Measurements from ENCODE around the gene FGFR4. TPM values are rescaled to one million over a fixed set of nuclear protein-coding genes. Genes with fewer than 3 reads are reported as not detected.

The FGFR4 gene
- total RNA-seq, 1 experiment from 2014 or later: 24.6 TPM

DNA sequence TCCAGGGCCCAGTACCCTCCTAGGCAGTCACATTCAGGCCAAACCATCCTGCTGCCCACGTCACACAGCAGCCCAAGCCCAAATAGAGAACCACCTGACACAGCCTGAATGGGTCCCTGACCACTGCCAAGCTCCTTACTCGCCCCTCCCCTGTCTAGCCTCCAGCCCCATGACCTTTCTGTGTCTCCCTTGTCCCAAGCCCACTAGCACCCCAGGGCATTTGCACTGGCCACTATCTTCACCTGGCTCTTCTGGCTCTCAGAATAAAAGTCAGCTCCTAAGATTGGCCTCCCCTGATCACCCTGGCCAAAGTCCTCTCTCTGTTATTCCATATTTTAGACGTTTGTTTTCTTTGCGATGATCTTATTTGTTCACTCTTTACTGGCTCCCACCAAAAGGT, 20.4 kb downstream of the FGFR4 start:
- no peaks in the 10 kb centered on the region for H4K20me1 ChIP-seq (ENCODE audit: low read length)
- ATAC-seq: no peak

GRCh38 chr5:177109810-177110209, 23.1 kb downstream of the FGFR4 start:
- no TSS peak for BruUV-seq (replicated peaks)
- H3K27ac ChIP-seq (ENCODE audit: low read length): no peak overlapping the region
- no peaks in the 10 kb centered on the region for H3K36me3 ChIP-seq (ENCODE audit: low read depth, low read length)
- no peaks in the 10 kb centered on the region for H3K27me3 ChIP-seq (ENCODE audit: low read length)
- no peaks in the 10 kb centered on the region for H3F3A ChIP-seq (ENCODE audit: low read length, unreplicated experiment)
- TF ChIP-seq EZH2phosphoT487 (IDR thresholded peaks at IDR 0.05; ENCODE audit: borderline replicate concordance, low read length): no peak
- TF ChIP-seq CTCF (conservative IDR thresholded peaks at IDR 0.05; ENCODE audit: low read depth, low read length): no peak
- TF ChIP-seq EZH2 (IDR thresholded peaks at IDR 0.05; ENCODE audit: low read length, unreplicated experiment): no peak
- H2AFZ ChIP-seq (ENCODE audit: low read length): no peak overlapping the region
- no peaks in the 10 kb centered on the region for H4K20me1 ChIP-seq (ENCODE audit: low read length)
- no peaks in the 10 kb centered on the region for H3K9me3 ChIP-seq (ENCODE audit: low read length)
- intact Hi-C loops (cut with micrococcal nuclease): loop anchor here (5.0 kb wide), 2 partner anchors 392 to 453 kb away; no protein-coding TSS in a partner anchor
- no peaks in the 10 kb centered on the region for H3K4me1 ChIP-seq (ENCODE audit: insufficient read depth, low read length)
- no peaks in the 10 kb centered on the region for H3K9me2 ChIP-seq (replicated peaks; ENCODE audit: low read length)
- H3K4me2 ChIP-seq (ENCODE audit: low read length): no peak overlapping the region
- no peak overlapping the region for H3K9ac ChIP-seq (ENCODE audit: low read length)
- no peaks in the 10 kb centered on the region for H3K79me2 ChIP-seq (ENCODE audit: low read length)
- no peak overlapping the region for H3K4me3 ChIP-seq (ENCODE audit: low read length)
- POLR2A ChIA-PET (ENCODE audit: unreplicated experiment): no interaction called here
- DNase-seq: no peak
- CTCF ChIA-PET: interaction anchor here (0.6 to 1.3 kb wide), 3 partner anchors 38 to 424 kb away, joined by 3 to 10 read pairs (median 5); no protein-coding TSS in a partner anchor
- ATAC-seq: no peak

More for the DNA sequence above, 20.4 kb downstream of the FGFR4 start:
- H3K9me2 ChIP-seq (replicated peaks; ENCODE audit: low read length): no peaks in the 10 kb centered on the region
- ChIA-PET CTCF (no interaction called here), POLR2A (ENCODE audit: unreplicated experiment) (no interaction called here)
- no peak overlapping the region for H3K4me2 ChIP-seq (ENCODE audit: low read length)
- intact Hi-C loops (cut with micrococcal nuclease): no loop called here
- no peaks in the 10 kb centered on the region for H3K36me3 ChIP-seq (ENCODE audit: low read depth, low read length)
- H3K79me2 ChIP-seq (ENCODE audit: low read length): no peaks in the 10 kb centered on the region
- no TSS peak for BruUV-seq (replicated peaks)
- no peaks in the 10 kb centered on the region for H3F3A ChIP-seq (ENCODE audit: low read length, unreplicated experiment)
- no peak overlapping the region for H2AFZ ChIP-seq (ENCODE audit: low read length)
- H3K9me3 ChIP-seq (ENCODE audit: low read length): no peaks in the 10 kb centered on the region
- no peak overlapping the region for H3K9ac ChIP-seq (ENCODE audit: low read length)
- H3K4me1 ChIP-seq (ENCODE audit: insufficient read depth, low read length): no peaks in the 10 kb centered on the region
- no peak overlapping the region for H3K27ac ChIP-seq (ENCODE audit: low read length)
- H3K4me3 ChIP-seq (ENCODE audit: low read length): no peak overlapping the region
- no peak for DNase-seq
- no peak for TF ChIP-seq EZH2 (IDR thresholded peaks at IDR 0.05; ENCODE audit: low read length, unreplicated experiment)
- no peak for TF ChIP-seq EZH2phosphoT487 (IDR thresholded peaks at IDR 0.05; ENCODE audit: borderline replicate concordance, low read length)
- TF ChIP-seq CTCF (conservative IDR thresholded peaks at IDR 0.05; ENCODE audit: low read depth, low read length): no peak
- no peaks in the 10 kb centered on the region for H3K27me3 ChIP-seq (ENCODE audit: low read length)

GRCh38 chr5:177111720-177112394, 25.1 kb downstream of the FGFR4 start:
- POLR2A ChIA-PET (ENCODE audit: unreplicated experiment): no interaction called here
- TF ChIP-seq CTCF (conservative IDR thresholded peaks at IDR 0.05; ENCODE audit: low read depth, low read length): peak; percentile 99
- no peak for TF ChIP-seq EZH2 (IDR thresholded peaks at IDR 0.05; ENCODE audit: low read length, unreplicated experiment)
- DNase-seq: peak; percentile 65
- Histone ChIP-seq H3K27me3 (ENCODE audit: low read length) (no peaks in the 10 kb centered on the region), H3K4me2 (ENCODE audit: low read length) (peak overlapping the region; percentile 69), H3K9ac (ENCODE audit: low read length) (no peak overlapping the region), H3K36me3 (ENCODE audit: low read depth, low read length) (no peaks in the 10 kb centered on the region), H3K79me2 (ENCODE audit: low read length) (no peaks in the 10 kb centered on the region), H3K9me2 (replicated peaks; ENCODE audit: low read length) (no peaks in the 10 kb centered on the region), H4K20me1 (ENCODE audit: low read length) (no peaks in the 10 kb centered on the region), H3K4me3 (ENCODE audit: low read length) (peak overlapping the region; percentile 49), H2AFZ (ENCODE audit: low read length) (peak overlapping the region; percentile 64), H3K9me3 (ENCODE audit: low read length) (no peaks in the 10 kb centered on the region), H3K27ac (ENCODE audit: low read length) (no peak overlapping the region), H3F3A (ENCODE audit: low read length, unreplicated experiment) (no peaks in the 10 kb centered on the region), H3K4me1 (ENCODE audit: insufficient read depth, low read length) (no peaks in the 10 kb centered on the region)
- intact Hi-C loops (cut with micrococcal nuclease): loop anchor here (1.0 to 5.0 kb wide), 3 partner anchors 41 to 455 kb away; no protein-coding TSS in a partner anchor
- peak; percentile 67 for ATAC-seq
- no TSS peak for BruUV-seq (replicated peaks)
- CTCF ChIA-PET: interaction anchor here (0.5 to 1.3 kb wide), 9 partner anchors 10 to 1785 kb away, joined by 3 to 19 read pairs (median 3); no protein-coding TSS in a partner anchor
